Activated T-cell treated with anti-CD3 and anti-CD28 coated beads, Interleukin-2, amount 50 U/mL, for 48 hours (primary cell): Measurements from ENCODE around the gene PKD1L1.
"Not testable (repeated sequence)": the region's sequence is repeated elsewhere in the genome, so short reads cannot be mapped to it uniquely, and the experiment has no call there.

Experiments
- DNase-seq, 2 experiments: peaks; one replicate each; pipeline ENCODE4 v3.0.0-alpha.2; 2020

The PKD1L1 gene

DNA sequence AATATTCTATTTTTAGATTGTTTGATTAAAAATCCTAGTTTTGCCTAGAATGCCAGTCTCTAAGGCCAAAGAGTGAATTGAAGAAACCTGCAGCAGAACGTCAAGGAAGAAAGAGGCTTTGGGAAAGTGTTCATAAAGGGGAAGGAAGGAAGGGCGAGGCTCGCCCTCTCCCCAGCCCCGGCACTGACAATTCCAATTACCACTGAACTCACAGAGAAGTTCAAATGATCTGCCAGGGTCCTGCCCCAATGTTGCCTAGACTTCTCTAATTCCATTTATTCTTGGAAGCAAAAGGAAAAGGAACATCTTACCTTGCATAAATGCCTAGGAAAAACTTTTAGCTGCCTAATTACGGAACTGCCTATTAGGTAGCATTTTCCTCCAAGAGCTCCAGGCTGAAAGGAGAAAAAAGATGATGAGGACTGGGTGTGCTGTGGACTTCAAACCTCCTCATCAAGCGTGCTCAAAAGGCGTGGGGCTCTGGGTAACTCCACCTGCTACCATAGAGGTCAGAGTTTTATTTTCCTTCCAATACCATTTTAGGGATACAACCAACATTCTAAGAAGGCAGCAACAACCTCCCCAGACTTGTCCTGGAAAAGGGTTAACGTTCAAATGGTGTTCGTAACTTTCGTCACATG lies 134.5 kb downstream of the PKD1L1 start:
- DNase-seq = no peak

DNA sequence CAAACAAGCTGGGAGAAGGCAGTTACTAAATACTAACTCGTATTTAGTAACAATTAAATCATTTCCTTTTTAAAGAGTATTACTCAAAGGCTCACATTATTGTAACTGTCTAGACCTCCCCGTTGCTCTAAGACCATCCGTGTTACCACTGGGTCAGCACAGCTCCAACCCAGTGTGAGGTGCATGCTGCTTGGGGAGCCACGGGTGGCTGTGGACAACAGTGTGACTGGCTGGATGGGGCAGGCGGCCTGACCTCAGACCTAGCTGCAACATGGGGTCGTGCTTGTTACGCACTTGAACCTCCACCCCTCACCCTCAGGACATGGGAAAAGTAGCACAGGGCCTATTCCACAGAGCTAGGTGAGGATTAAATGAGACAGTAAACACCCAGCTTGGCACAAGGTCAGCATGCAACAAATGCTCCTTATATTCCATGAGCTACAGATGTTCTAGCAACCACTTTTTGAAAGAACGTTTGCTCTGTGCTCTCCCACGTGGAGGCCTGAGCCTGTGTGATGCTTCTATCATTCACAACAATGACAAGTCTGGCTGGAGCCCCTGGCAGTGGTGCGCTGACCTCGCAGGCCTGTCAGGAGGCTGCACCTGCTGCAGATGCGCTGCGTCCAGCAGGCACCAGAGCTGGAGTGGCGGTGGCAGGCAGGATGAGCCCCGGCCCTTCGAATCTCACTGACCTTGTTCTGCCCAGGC lies 135.7 kb downstream of the PKD1L1 start:
- DNase-seq = no peak

- no peak for DNase-seq
These were observed 136.5 kb downstream of the PKD1L1 start for GRCh38 chr7:47811632-47812380.

GRCh38 chr7:47809387-47809786 lies 138.9 kb downstream of the PKD1L1 start:
- no peak for DNase-seq

- no peak for DNase-seq
These were observed 139.9 kb downstream of the PKD1L1 start for GRCh38 chr7:47808321-47808720.

DNA sequence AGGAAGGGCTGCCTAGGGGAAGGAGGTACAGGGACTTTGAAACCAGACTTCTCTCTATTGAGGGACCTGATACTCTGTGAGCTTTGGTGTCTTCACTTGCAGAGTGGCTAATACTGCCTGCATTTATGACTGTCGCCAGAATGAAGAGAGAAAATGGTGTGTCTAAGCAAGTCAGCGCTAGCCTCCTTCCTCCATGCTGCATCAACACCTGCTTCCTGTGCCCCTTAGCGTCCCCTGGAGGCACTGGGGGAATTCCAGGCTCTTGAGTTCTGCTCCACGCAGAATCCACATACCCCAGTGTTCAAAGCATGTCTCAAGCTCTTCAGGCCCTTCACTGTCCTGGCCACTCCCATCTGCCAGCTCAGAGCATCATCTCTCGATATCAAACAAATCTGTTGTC lies 140.5 kb downstream of the PKD1L1 start:
- DNase-seq = no peak

GRCh38 chr7:47807126-47807525 lies 141.1 kb downstream of the PKD1L1 start:
- DNase-seq = no peak

GRCh38 chr7:47806701-47807103 lies 141.6 kb downstream of the PKD1L1 start:
- no peak for DNase-seq

DNA sequence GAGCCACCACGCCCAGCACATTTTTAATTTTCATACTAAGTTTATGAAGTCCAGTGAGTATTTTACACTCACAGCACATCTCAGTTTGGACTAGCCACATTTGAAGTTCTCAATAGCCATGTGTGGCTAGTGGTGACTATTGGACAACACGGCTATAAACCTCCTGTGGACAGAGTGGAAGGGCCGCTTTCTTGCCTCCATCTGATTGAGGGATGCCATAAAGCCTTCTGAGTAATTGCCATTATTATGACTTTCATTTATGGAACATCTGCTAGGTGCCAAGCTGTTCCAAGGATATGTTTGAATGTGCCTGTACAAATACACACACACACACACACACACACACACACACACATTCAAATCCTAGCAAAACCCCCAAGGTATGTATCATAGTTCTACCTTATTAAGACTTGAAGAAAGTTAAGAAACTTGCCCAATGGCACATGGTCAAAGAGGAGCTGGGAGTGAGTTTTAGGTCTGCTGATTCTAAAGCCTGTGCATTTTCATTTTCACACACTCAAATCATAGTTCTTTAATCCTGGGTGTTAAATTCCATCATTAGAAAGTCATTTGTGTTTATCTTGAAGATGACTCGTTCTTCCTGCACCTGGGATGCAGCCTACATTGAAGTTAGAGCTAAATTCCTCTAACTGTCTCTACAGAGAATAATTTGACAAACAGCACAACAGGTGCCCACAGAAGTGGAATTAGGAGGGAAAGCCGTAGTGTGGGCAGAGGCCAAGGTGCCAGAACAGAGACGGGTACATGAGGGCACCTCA lies 143.3 kb downstream of the PKD1L1 start:
- no peak for DNase-seq

DNA sequence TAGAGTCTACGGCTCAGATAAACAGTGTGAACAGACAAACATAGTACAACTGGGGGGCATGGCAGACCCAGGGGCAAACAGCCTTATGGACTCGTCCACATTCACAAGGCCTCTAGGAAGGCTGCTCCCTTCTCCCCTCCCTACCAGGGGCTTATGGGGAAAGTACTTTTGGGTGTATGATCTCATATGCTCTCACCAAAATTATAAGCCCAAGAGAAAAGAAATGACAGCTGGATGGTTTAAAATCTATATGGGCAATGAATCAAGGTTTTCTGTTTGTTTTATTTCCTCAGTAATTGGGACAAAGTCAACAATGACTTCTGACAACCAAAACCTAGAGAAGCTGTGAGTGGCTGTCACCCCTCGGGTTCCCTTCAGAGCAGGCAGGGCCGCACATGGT lies 144.4 kb downstream of the PKD1L1 start:
- no peak for DNase-seq

- DNase-seq = no peak
These were observed 145.2 kb downstream of the PKD1L1 start for GRCh38 chr7:47803025-47803424.

DNA sequence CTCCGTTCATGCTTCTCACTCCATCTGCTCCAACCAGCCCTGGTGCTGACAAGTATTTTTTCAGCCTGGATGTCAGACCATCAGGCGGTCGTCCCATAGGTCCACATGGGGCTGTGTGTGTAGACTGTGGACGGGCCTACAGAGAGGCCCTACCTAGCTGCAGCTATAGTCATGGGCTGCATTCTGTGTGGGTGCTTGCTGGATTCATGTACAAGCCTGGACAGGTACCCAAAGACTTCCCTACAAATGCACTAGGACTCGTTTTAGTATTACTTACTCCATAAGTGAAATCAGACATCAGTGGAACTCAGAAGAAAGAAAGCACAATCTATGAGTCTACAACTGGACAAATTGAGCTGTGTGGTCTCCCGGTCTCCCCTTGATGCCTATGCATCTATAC lies 146.8 kb downstream of the PKD1L1 start:
- DNase-seq = no peak

DNA sequence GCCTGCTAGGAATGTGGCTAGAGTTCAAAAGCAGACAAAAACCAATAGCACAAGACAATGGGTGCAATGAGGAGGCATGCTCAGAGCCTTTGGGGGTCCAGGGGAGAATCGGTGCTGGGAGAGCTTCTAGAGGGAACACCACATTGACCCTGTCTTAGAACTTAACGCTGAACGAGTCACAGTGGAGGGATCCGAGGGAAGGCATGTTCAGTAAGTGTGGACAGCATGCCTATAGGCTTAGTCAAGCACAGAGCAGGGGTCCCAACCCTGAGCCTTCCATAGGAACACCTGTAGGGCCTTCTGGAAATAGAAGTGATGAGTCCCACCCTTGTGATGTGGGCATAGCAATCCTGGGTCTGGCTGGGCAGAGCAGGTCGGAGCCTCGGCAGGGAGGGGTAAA lies 148.7 kb downstream of the PKD1L1 start:
- no peak for DNase-seq

DNA sequence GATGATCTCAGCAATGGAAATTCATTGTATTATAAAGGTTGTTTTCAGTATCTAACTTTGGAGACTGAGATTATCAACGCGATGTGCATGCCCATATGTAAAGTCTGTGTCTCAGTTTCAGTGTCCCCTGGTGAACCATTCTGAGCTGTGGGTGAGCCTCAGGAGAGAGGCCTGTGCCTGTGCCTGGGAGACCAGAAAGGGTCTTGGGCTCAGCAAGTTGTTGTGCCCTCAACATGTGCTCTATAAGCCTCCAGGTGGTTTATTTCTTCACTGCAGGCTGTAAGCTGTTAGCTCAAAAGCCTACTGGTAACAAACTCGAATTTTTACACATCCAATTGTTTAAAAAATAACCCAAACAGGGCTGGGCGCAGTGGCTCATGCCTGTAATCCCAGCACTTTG lies 151.9 kb downstream of the PKD1L1 start:
- DNase-seq = no peak

DNA sequence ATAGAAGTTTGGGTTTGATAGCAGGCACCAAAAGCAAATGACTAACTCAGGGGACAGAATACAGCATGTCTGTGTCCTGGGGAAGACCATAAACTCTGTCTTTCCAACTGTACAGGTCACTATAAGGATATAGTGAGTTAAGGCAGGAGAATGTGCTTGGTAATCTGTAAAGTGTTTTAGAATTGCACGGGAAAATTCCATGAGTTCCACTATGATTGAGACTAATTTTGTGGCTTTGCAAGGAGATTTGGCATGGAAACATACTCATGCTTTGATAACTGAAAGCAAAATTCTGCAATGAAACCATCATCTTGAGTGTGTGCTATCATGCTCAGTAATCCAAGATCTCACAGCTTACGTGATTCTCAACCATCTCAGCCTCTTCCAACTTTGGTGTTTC lies 152.6 kb downstream of the PKD1L1 start:
- DNase-seq = no peak

DNA sequence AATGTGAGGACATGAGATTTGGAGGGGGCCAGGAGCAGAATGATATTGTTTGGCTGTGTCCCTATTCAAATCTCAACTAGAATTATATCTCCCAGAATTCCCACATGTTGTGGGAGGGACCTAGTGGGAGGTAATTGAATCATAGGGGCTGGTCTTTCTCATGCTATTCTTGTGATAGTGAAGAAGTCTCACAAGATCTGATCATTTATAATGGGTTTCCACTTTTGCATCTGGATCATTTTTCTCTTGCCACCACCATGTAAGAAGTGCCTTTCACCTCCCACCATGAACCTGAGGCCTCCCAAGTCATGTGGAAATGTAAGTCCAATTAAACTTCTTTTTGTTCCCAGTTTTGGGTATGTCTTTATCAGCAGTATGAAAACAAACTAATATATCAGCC lies 153.1 kb downstream of the PKD1L1 start:
- DNase-seq = not testable (repeated sequence)

DNA sequence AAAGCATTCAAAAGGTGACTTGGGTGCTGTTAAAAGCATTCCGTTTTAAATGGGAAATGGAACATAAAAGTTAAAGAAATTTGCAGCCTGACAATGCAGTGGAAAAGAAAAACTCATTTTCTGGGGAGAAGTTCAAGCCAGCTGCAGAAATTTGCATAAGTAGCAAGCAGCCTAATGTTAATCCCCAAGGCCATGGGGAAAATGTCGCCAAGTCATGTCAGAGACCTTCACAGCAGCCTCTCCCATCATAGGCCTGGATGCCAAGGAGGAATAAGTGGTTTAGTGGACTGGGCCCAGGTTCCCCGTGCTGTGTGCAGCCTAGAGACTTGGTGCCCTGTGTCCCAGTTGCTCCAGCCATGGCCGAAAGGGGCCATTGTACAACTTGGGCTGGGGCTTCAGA lies 154.2 kb downstream of the PKD1L1 start:
- no peak for DNase-seq

DNA sequence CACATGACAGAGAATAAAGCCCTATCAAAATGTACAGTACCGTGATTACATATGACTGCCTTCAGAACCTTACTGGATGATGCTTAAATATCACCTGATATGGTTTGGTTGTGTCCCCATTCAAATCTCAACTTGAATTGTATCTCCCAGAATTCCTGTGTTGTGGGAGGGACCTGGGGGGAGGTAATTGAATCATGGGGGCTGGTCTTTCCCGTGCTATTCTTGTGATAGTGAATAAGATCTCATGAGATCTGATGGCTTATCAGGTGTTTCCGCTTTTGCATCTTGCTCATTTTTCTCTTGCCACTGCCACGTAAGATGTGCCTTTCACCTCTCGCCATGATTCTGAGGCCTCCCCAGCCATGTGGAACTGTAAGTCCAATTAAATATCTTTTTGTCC lies 155.1 kb downstream of the PKD1L1 start:
- not testable (repeated sequence) for DNase-seq

DNA sequence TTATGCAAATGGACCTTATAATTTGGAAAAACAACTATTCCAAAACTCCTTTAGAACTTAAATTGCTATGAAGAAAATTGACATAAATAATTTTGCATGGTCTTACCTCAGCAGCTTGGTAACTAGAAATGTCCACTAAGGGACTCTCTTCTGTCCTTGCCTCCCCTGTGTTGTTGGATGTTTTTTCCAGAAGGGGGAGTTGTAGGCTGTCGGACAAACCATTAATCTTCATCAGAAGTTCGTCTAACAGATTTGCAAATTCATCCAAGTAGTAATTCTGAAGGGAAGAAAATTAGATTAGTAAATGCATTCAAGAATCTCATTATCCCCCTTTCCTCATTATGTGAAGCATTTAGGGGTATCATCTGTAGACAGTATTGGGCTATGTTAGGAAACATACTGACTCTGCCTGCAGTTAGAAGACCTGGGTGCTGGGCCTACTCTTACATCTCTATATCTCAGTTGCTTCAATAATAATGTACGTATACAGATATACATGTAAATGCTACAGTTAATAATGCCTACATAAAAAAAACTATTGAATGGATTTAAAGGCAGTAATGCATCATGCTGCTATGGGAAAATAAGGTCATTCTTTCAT lies 155.6 kb downstream of the PKD1L1 start:
- DNase-seq = no peak

DNA sequence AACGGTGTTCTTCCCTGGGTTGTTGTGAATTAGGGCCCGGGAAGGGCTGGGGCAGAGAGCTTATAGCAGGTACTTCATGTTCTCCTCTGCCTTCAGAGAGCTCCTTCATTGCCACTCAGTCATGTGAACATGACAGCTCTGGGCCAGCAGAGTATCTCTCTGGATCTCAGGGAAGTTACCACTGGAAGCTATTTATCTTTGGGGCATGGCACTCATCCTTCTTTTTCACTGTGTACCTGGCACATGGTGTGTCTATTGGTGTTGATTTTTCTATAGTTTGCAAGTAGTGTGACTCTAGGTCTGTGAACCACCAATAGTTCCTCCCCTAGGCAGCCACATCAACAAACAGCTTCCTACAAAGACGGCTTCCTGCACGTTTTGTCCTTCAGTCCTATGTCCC lies 156.6 kb downstream of the PKD1L1 start:
- DNase-seq = no peak

GRCh38 chr7:47788083-47788482 lies 160.2 kb downstream of the PKD1L1 start:
- DNase-seq = no peak

- no peak for DNase-seq
These were observed 160.8 kb downstream of the PKD1L1 start for GRCh38 chr7:47787249-47788069.
